K562 (cell line): ENCODE results near the gene RGL2. TPM values are rescaled to one million over a fixed set of nuclear protein-coding genes. Genes with fewer than 3 reads are reported as not detected.

Experiments used
- BCLAF1 ChIP-seq, 2 experiments: fragments of 450-650 bp in 1 of 2; IDR thresholded peaks; 2 replicates each; pipeline ENCODE4 v1.6.1; 2011 to 2017; ENCODE audit warnings: low read depth in 2 of 2, antibody characterized with exemption in 1 of 2, borderline replicate concordance in 1 of 2, low read length in 1 of 2, mild to moderate bottlenecking in 1 of 2, mixed read lengths in 1 of 2; ENCODE audit not compliant: control insufficient read depth in 1 of 2
- CAMTA2 ChIP-seq: fragments of 250-450 bp; sonication (Bioruptor Pico); conservative IDR thresholded peaks from 2 replicates; pipeline ENCODE4 v1.5.1; 2022
- ETS2 ChIP-seq: IDR thresholded peaks from 2 replicates; pipeline ENCODE4 v1.6.1; 2016; ENCODE audit warnings: borderline replicate concordance, missing genetic modification characterization, mild to moderate bottlenecking, moderate library complexity, missing compliant biosample characterization; ENCODE audit not compliant: poor library complexity, severe bottlenecking
- MXI1 ChIP-seq: IDR thresholded peaks from 2 replicates; pipeline ENCODE4 v1.6.1; 2011; ENCODE audit warnings: low read depth, mild to moderate bottlenecking, improper control_type of control experiment, low read length
- NR4A1 ChIP-seq, 2 experiments: fragments of 250-450 bp in 1 of 2; fragments of 450-650 bp in 1 of 2; sonication (Bioruptor Pico) in 1 of 2; IDR thresholded peaks; 2 replicates each; pipeline versions ENCODE4 v1.4.0 to v1.6.1; 2016 to 2020; ENCODE audit warnings: mild to moderate bottlenecking in 2 of 2, missing compliant biosample characterization in 1 of 2, missing genetic modification characterization in 1 of 2, moderate library complexity in 1 of 2
- SMAD2 ChIP-seq: fragments of 150-350 bp; IDR thresholded peaks from 2 replicates; pipeline ENCODE4 v1.6.1; 2014; ENCODE audit warnings: low read depth, mild to moderate bottlenecking, low read length
- ZBED1 ChIP-seq: IDR thresholded peaks from 2 replicates; pipeline ENCODE4 v1.6.1; 2014
- ZMIZ1 ChIP-seq, 2 experiments: fragments of 150-350 bp in 1 of 2; IDR thresholded peaks; 2 replicates each; pipeline ENCODE4 v1.6.1; 2012 to 2016; ENCODE audit warnings: low read depth in 2 of 2, low read length in 2 of 2, mild to moderate bottlenecking in 1 of 2, moderate library complexity in 1 of 2
- ZNF3 ChIP-seq: fragments of 250-450 bp; sonication (Bioruptor Pico); IDR thresholded peaks from 2 replicates; pipeline ENCODE4 v1.5.0; 2021; ENCODE audit warnings: mild to moderate bottlenecking, moderate library complexity
- polyA plus RNA-seq, 8 experiments: library from polyadenylated mRNA; depleted of rRNA in 4 of 8; stranded (reverse) in 5 of 8; unstranded in 3 of 8; fragments of >200 nt; fragmentation: Nextera tagmentation in 2 of 8; fragmentation: Illumina TruSeq in 1 of 8; extraction: Ambion mirVana in 2 of 8; extraction: Trizol in 1 of 8; gene quantifications; 2 replicates each; pipeline versions ENCODE4 v1.2.1 to v1.2.3, GENCODE V29; 2011 to 2014; ENCODE audit warnings: inconsistent platforms in 1 of 8, missing spikeins in 1 of 8
- total RNA-seq, 7 experiments: library from RNA; depleted of rRNA in 6 of 7; stranded (reverse); fragments of >200 nt in 6 of 7; fragmentation: Illumina TruSeq in 2 of 7; extraction: Trizol in 2 of 7; gene quantifications; 2 replicates each; pipeline versions ENCODE4 v1.2.1 to v1.2.3, GENCODE V29; 2011 to 2021; ENCODE audit warnings: low replicate concordance in 1 of 7

Gene RGL2
- total and polyA plus RNA-seq, 9 of the 15 experiments (the other 6 are each of a cell fraction or from before 2014, with no cell fraction given) = 1.8 to 57.1 (median 19.5) TPM

DNA sequence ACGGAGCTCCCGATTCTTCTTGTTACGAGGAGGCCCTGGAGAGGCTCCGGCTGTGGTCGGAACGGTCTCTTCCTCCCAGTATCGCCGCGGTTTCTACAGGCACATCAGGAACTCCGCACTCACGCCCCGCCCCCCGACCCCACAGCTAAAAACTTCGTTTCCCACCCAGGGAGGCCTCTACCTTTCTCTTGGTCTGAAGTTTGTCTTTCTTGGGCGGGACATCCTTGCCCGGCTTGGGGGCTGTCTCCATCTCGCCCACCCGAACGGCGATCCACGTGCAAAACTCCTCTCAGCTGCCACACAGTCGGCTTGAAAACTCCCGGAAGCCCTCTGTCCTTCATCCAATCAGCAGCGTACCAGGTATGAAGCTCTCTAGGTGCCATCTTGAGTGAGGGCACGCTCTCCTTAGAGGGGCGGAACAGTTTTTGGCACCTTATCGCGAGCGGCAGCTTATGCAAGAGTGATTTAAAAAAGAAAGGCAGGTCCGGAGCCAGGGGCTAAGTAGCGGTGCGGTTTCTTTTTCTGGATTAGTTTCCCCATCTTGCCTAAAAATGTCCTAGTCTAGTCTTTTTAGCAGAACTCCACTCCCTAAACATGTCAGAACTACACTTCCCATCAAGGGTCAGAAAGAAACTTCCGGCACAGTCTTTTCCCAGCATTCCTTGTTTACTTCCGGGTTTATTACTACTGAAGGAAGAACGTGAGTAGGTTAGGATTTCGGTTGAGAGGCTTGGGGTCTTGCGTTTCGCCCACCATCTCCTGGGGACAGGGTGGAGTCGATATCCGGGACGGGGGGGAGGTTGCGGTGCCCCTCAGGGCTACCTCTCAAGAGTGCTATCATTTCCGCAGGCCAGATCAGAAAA, 9.6 kb downstream of the RGL2 start, which contains the start of the genes PFDN6 and WDR46 (continued):
- no peak for TF ChIP-seq BCLAF1 (IDR thresholded peaks at IDR 0.05; ENCODE audit: borderline replicate concordance in 1 of 2, control insufficient read depth in 1 of 2, low read depth in 2 of 2, low read length in 1 of 2)
- no peak for TF ChIP-seq CAMTA2
- no peak for TF ChIP-seq ZNF3 (CRISPR knock-in tag)
- TF ChIP-seq SMAD2 = no peak
- TF ChIP-seq ZMIZ1 (IDR thresholded peaks at IDR 0.05; ENCODE audit: low read depth in 2 of 2, low read length in 2 of 2) = no peak
- no peak for TF ChIP-seq NR4A1 (CRISPR knock-in tag; IDR thresholded peaks at IDR 0.05)
- peak; percentile 71; the same call in 1 of the 2 replicates for TF ChIP-seq NR4A1 (tag; IDR thresholded peaks at IDR 0.05)
- TF ChIP-seq MXI1 = peak; percentile 97
- TF ChIP-seq ZBED1 = no peak
- no peak for TF ChIP-seq ETS2 (tag)
